ENCODE results near the gene MED7.

MED7 gene

GRCh38 chr5:157106630-157107461, 35.8 kb downstream of the MED7 start:
- no peak for DNase-seq (ENCODE audit: low read depth)

- no peak for DNase-seq (ENCODE audit: low read depth)
Measured at GRCh38 chr5:157100140-157100679, 42.5 kb downstream of the MED7 start.

GRCh38 chr5:157088342-157088990, 54.2 kb downstream of the MED7 start:
- DNase-seq (ENCODE audit: low read depth): no peak
